HUES64 (cell line): ENCODE results near the gene SLC25A39. TPM values are rescaled to one million over a fixed set of nuclear protein-coding genes. Genes with fewer than 3 reads are reported as not detected.
"Not testable (repeated sequence)": the region's sequence is repeated elsewhere in the genome, so short reads cannot be mapped to it uniquely, and the experiment has no call there.

Experiments
- H3K27ac ChIP-seq: 2 replicates; pipeline ENCODE4 v1.7.0; 2013; ENCODE audit warnings: low read depth, low read length, inconsistent platforms
- H3K27me3 ChIP-seq: 2 replicates; pipeline ENCODE4 v1.6.1; 2013; ENCODE audit warnings: mild to moderate bottlenecking, low read length; ENCODE audit not compliant: insufficient read depth
- H3K36me3 ChIP-seq: 2 replicates; pipeline ENCODE4 v1.6.1; 2013; ENCODE audit warnings: mild to moderate bottlenecking, low read length; ENCODE audit not compliant: insufficient read depth
- H3K4me1 ChIP-seq: 2 replicates; pipeline ENCODE4 v1.6.1; 2013; ENCODE audit warnings: mild to moderate bottlenecking, low read length, moderate library complexity; ENCODE audit not compliant: insufficient read depth
- H3K4me3 ChIP-seq: 2 replicates; pipeline ENCODE4 v1.5.1; 2013; ENCODE audit warnings: mild to moderate bottlenecking, low read length, moderate library complexity
- H3K9ac ChIP-seq: 2 replicates; pipeline ENCODE4 v1.6.1; 2013; ENCODE audit warnings: mild to moderate bottlenecking, low read depth, low read length
- H3K9me3 ChIP-seq: 2 replicates; pipeline ENCODE4 v1.6.1; 2013; ENCODE audit warnings: low read depth, low read length; ENCODE audit not compliant: insufficient read depth
- WGBS: fragments of 150-250, 120-280 bp; methylation state at CpG from one replicate; pipeline ENCODE4 v1.1.7; 2013; ENCODE audit warnings: missing lambda C conversion rate; 5-methylcytosine and 5-hydroxymethylcytosine counted together
- polyA plus RNA-seq, 2 experiments: library from polyadenylated mRNA; stranded (reverse); fragments of 50-300 nt; gene quantifications; one replicate each; pipeline ENCODE4 v1.2.3, GENCODE V29; 2013

SLC25A39 gene
- 120 TPM for polyA plus RNA-seq (2013, experiment 1 of 2)
- polyA plus RNA-seq (2013, experiment 2 of 2), result 130 TPM

DNA sequence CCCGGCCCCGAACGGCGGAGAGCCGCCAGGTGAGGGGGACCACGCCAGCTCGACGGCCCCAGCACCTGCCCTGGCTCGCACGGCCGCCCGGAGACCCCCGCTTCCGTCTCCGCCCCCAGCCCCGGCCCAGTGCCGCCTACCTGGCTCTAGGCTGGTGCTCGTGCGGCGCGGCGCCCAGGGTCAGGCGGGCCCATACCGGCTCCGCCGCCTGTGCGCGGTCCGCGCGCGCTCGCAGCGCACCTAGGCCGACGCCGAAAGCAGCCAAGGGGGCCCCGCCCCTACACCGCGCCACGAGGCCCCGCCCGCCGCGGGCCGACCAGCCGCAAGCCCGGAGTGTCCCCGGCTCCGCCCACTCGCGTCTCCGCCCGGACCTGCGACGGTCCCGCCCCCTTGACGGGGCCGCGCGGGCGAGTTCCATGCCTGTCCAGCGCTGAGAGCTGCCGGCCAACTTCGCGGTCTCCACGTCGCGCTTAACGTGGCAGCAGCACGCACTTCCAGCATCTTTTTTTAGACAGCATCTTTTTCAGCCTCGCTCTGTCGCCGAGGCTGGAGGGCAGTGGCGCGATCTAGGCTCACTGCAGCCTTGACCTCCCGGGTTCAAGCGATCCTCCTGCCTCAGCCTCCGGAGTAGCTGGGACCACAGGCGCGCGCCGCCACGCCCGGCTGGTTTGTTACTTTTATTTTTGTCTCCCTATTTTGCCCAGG is at the start of gene SLC25A39:
SLC25A39 (minus strand) TSS at position 253 of the 705 bp plus-strand sequence. CDS start 1,261 bp downstream, outside the sequence.
- Histone ChIP-seq H3K4me1 (no peaks in the 10 kb centered on the region), H3K4me3 (peak within 1 kb of the TSS; percentile 97), H3K36me3 (peaks cover 29% of the 10 kb centered on the region), H3K27me3 (peaks cover 16% of the 10 kb centered on the region), H3K27ac (peak within 1 kb of the TSS; percentile 62), H3K9ac (peak within 1 kb of the TSS; percentile 82), H3K9me3 (no peaks in the 10 kb centered on the region)
- WGBS, result under 1% methylated on average over 85 of the region's 85 CpGs

DNA sequence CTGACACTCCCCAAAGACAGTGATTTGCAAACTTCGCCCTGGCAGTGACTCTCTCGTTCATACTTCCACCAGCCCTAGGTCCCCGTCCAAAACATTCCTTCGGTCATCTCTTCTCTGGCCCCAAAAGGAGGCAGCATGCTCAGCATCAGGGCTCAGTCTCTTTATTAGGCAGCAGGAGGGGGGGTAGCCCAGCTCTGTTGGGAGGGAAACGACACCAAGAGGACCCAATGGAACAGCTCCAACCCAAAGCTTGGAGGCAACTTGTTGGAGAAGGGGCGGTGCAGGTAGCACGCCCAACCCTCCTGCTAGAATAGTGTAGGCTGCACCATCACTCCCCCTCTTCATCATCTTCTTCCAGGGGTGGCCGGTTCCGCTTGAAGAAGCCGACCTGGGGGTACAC is 47.4 kb upstream of the SLC25A39 start:
- WGBS, result 88% methylated on average over 10 of the region's 10 CpGs
- H3K9ac ChIP-seq, result no peak overlapping the region
- no peak overlapping the region for H3K4me3 ChIP-seq
- no peaks in the 10 kb centered on the region for H3K27me3 ChIP-seq
- H3K27ac ChIP-seq, result no peak overlapping the region
- H3K9me3 ChIP-seq, result no peaks in the 10 kb centered on the region
- no peaks in the 10 kb centered on the region for H3K36me3 ChIP-seq
- peaks cover 8% of the 10 kb centered on the region; the same call in 1 of the 2 replicates for H3K4me1 ChIP-seq

DNA sequence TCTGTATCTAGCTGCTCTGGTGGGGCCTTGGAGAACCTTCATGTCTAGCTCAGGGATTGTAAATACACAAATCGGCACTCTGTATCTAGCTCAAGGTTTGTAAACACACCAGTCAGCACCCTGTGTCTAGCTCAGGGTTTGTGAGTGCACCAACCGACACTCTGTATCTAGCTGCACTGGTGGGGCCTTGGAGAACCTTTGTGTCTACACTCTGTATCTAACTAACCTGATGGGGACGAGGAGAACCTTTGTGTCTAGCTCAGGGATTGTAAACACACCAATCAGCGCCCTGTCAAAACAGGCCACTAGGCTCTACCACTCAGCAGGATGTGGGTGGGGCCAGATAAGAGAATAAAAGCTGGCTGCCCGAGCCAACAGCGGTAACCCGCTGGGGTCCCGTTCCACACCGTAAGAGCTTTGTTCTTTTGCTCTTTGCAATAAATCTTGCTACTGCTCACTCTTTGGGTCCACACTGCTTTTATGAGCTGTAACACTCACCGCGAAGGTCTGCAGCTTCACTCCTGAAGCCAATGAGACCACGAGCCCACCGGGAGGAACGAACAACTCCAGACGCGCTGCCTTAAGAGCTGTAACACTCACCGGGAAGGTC is 44.9 kb upstream of the SLC25A39 start:
- peaks cover 11% of the 10 kb centered on the region; the same call in 1 of the 2 replicates for H3K27me3 ChIP-seq
- H3K9ac ChIP-seq, H3K4me1 ChIP-seq, H3K9me3 ChIP-seq, H3K4me3 ChIP-seq, H3K27ac ChIP-seq, H3K36me3 ChIP-seq: not testable (repeated sequence)
- WGBS, result 72% methylated on average over 16 of the region's 17 CpGs

GRCh38 chr17:44368391-44369243 is 44.0 kb upstream of the SLC25A39 start:
- H3K27me3 ChIP-seq, result peaks cover 16% of the 10 kb centered on the region
- not testable (repeated sequence) for H3K9me3 ChIP-seq, H3K27ac ChIP-seq, H3K4me1 ChIP-seq, H3K4me3 ChIP-seq, H3K9ac ChIP-seq, H3K36me3 ChIP-seq
- WGBS, result 92% methylated on average over 42 of the region's 42 CpGs

DNA sequence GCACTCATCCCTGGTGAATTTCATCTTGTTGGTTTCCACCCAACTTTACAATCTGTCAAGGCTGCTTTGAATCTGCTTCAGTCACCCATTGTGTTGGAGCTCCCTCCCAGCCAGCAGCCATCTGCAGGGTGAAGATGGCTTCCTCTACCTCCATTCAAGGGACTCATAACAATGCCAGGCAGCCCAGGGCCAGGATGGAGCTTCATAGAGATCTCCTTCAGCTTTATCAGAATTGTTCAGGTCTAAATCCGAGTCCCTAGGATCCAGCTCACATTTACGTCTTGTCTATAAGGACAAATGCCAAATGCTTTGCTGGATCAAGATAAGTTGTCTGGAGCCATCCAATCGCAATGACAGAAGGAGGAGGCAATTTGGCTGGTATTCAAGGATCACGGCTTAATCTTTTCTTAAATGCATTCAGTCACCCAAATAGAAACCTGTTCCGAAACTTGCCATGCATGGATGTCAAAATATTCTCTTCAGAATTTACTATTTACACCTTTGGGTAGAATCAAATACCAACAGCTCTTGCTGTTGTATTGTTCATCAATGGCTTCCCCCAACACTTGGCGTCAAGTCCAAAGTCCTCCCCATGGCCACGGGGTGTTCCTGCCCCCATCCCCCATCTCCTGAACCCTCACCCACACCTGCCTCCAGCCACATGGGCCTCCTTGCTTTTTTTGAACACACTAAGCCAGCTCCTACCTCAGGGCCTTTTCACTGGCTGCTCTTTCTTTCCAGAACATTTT is 42.8 kb upstream of the SLC25A39 start:
- Histone ChIP-seq H3K4me1 (peaks cover 4% of the 10 kb centered on the region; the same call in 1 of the 2 replicates), H3K36me3 (no peaks in the 10 kb centered on the region), H3K9me3 (no peaks in the 10 kb centered on the region), H3K9ac (no peak overlapping the region), H3K27ac (no peak overlapping the region), H3K4me3 (no peak overlapping the region), H3K27me3 (peaks cover 16% of the 10 kb centered on the region)
- WGBS, result 90% methylated on average over 7 of the region's 7 CpGs

GRCh38 chr17:44365051-44365450 is 40.4 kb upstream of the SLC25A39 start:
- H3K4me1 ChIP-seq, result peaks cover 24% of the 10 kb centered on the region
- not testable (repeated sequence) for H3K27ac ChIP-seq, H3K9me3 ChIP-seq, H3K9ac ChIP-seq, H3K4me3 ChIP-seq, H3K36me3 ChIP-seq
- WGBS, result 90% methylated on average over 5 of the region's 5 CpGs
- H3K27me3 ChIP-seq, result peaks cover 16% of the 10 kb centered on the region

GRCh38 chr17:44363613-44364159 is 39.1 kb upstream of the SLC25A39 start, which contains the start of gene FAM171A2:
Gene FAM171A2, minus strand, starts transcription at chr17:44363853. Its CDS starts 139 bp downstream, at chr17:44363714.
- peak within 1 kb of the TSS; percentile 88 for H3K4me3 ChIP-seq
- H3K9ac ChIP-seq, result peak within 1 kb of the TSS; percentile 89
- H3K27me3 ChIP-seq, result peaks cover 16% of the 10 kb centered on the region
- peak within 1 kb of the TSS; percentile 58; the same call in 1 of the 2 replicates for H3K27ac ChIP-seq
- H3K9me3 ChIP-seq, result no peaks in the 10 kb centered on the region
- peaks cover 4% of the 10 kb centered on the region; the same call in 1 of the 2 replicates for H3K36me3 ChIP-seq
- peaks cover 24% of the 10 kb centered on the region for H3K4me1 ChIP-seq
- 1% methylated on average over 63 of the region's 63 CpGs for WGBS

- H3K4me1 ChIP-seq, result peaks cover 24% of the 10 kb centered on the region
- H3K9ac ChIP-seq, result peak overlapping the region; percentile 89
- H3K4me3 ChIP-seq, result peak overlapping the region; percentile 88
- H3K36me3 ChIP-seq, result peaks cover 4% of the 10 kb centered on the region; the same call in 1 of the 2 replicates
- H3K9me3 ChIP-seq, result no peaks in the 10 kb centered on the region
- peaks cover 16% of the 10 kb centered on the region for H3K27me3 ChIP-seq
- 1% methylated on average over 45 of the region's 45 CpGs for WGBS
- H3K27ac ChIP-seq, result peak overlapping the region; percentile 58; the same call in 1 of the 2 replicates
Measured at GRCh38 chr17:44362949-44363612, 38.5 kb upstream of the SLC25A39 start.

- WGBS, result 6% methylated on average over 6 of the region's 11 CpGs
- Histone ChIP-seq H3K4me3 (peak overlapping the region; percentile 88), H3K27me3 (peaks cover 16% of the 10 kb centered on the region), H3K27ac (no peak overlapping the region), H3K4me1 (peaks cover 24% of the 10 kb centered on the region), H3K36me3 (peaks cover 4% of the 10 kb centered on the region; the same call in 1 of the 2 replicates), H3K9ac (no peak overlapping the region), H3K9me3 (no peaks in the 10 kb centered on the region)
Measured at GRCh38 chr17:44362459-44362948, 37.9 kb upstream of the SLC25A39 start.
